ENCODE data around the gene BTN3A1.
"Not testable (repeated sequence)": the region's sequence is repeated elsewhere in the genome, so short reads cannot be mapped to it uniquely, and the experiment has no call there.

Gene BTN3A1

DNA sequence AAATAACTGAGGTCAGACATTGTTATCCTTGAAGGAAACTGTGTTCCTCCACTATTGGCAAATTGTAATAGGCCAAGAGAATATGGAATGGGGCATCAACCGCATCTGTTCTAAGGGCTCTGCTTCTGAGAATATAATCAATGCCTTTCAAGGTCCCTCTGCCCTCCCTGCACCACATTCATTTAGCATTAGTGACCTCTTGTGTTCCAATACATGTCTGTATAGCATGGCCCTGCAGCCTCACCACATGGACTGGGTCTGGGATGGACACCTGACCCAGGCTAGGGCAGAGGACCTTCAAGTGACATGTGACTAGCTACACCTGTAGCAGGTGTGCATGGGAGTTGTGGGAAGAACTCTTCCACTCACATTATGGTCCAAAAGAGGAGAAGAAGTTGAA, 14.2 kb downstream of the BTN3A1 start:
- DNase-seq: no peak

DNA sequence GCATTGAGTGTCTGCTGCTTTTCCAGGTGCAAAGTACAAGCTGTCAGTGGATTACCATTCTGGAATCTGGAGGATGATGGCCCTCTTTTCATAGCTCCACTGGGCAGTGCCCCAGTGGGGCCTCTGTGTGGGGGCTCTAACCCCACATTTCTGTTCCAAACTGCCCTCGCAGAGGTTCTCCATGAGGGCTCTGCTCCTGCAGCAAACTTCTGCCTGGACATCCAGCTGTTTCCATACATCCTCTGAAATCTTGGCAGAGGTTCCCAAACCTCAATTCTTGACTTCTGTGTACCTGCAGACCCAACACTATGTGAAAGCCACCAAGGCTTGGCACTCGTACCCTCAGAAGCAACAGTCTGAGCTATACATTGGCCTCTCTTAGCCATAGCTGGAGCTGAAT, 16.0 kb downstream of the BTN3A1 start:
- not testable (repeated sequence) for DNase-seq

DNA sequence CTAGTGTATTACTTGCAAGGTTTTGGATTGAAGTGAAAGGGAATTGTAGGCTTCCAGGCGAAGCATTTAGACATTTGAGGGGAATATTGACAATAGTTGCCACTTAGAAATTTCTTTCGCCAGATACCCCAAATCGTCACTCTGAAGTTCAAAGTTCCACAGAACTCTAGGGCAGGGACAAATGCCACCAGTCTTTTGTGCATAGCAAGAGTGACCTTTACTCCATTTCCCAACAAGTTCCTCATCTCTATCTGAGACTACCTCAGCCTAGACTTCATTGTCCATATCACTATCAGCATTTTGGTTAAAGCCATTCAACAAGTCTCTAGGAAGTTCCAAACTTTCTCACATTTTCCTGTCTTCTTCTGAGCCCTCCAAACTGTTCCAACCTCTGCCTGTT, 16.7 kb downstream of the BTN3A1 start:
- not testable (repeated sequence) for DNase-seq

DNA sequence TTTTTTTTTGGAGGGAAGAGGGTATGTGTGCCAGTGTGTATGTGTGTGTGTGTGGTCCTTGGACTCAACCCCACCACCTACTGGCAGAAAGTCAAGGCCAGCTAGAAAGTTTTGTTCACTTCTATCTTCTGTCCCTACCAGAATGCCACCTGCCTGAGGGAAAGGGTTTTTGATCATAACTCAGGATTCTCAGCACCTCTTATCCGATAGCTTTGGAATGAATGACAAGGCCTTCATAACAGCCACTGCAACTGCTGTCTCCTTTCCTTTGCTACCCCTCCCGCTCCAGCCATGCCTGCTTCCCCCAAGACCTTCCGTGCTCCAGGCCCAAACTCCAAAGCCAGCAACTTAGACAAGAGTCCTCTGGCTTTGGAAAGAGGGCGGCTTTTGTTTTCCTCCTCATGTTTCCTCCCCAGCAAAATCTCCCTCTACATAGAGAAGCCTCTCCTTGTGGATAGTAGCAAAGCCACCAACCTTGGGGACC, 18.7 kb downstream of the BTN3A1 start:
- DNase-seq: no peak

DNA sequence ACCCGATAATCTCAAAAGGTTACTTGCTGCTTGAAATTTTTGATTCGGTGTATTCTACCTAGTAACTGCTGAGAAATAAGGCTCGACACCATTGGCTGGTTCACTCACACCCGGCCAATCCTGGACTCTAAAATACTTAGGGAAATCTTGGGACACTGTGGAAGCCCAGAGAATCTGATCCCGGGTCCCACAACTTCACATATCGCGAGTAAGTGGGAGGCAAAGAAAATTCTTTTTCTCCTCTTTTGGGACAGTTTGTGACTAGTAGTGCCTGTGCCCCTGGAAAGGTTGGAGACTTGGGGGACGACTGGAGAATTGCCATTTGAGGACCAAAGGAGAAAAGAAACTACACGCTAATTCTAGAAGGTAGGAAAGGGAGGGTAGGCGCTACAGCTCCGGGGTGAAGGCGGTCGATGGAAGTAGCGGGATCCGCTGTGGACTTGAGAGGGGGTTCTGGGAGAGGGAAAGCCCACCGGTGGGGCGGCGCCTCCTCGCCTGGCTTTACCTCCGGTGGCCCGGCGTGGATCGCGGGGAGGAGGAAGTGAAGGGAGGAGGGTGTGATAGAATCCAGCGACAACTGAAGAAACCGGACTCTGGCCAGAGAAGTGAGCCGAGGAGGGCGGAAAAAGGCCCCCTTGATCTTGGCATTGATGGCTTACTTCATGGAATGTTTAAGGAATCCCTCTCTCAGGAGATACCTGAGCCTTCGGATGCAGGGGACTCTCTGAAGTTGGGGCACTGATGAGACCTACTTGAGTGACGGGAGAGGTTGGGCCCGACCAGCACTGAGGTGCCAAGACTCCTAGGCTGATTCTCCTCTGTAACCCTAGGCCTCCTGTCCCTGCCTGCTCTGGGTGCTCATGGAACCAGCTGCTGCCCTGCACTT, 19.4 kb downstream of the BTN3A1 start:
- DNase-seq: peak in 1 of 2 experiments; percentile 17

DNA sequence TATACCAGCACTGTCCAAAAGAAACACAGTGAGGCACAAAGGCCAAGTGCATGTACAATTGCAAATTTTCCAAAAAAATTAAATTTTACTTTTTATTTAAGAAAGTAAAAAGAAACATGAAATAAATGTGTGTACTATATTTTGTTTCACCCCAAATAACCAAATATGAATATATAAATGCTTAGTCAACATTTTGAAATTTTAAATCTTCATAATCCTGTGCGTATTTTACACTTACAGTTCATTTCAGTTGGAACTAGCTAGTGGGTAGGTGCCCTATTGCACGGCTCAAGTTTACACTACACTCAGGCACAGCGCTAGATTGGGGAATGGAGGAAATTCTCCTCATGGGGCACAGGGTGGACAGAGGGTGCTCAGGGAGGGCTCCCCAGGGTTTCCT, 20.3 kb downstream of the BTN3A1 start:
- DNase-seq: no peak

DNA sequence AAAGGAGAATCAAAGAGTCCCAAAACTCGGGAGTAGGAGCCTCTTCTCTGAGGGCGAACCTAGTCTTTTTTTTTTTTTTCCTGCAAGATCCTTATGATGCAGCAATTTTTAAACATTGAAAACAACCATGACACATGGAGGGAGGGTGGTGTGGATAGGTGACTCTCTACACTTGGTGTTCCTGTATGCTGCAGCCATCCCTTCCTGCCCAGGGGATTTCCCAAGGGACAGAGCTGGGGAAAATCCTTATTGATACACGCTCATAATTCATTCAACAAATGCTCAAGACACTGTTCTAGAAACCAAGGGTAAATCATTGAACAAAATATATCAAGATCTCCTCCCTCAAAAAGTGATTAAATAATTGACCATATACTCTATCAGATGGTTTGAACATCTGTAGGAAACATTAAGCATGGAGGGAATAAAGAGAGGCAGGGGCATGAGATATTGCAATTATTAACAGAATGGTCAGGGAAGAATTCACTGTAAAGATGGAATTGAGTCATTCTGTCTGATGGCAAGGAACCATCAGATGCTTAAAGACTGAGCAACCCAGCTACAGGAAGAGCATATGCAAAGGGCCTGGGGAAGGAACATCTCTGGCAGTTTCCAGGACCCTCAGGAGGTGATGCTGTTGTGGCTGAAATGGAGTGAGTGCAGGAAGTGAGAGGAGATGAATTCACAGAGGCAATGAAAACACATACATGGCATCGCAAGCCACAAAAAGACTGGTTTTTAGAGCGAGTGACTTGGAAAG, 24.8 kb downstream of the BTN3A1 start:
- no peak for DNase-seq

DNA sequence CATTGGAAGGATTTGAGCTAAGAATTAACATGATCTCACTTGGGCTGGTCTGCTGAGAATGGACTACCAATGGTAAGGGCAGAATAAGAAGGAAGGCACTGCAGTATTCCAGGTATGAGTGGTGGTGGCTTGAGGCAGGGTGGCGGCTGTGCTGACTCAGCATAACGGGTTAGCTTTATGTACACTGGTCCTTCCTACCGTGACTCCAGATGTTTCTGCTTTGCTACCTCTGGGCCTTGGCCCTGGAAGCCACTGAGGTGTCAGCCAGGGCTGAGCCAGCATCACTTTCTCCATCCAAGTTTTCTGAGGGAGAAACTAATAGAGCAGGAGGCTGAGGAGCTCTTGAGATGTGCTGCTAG, 25.4 kb downstream of the BTN3A1 start:
- no peak for DNase-seq

DNA sequence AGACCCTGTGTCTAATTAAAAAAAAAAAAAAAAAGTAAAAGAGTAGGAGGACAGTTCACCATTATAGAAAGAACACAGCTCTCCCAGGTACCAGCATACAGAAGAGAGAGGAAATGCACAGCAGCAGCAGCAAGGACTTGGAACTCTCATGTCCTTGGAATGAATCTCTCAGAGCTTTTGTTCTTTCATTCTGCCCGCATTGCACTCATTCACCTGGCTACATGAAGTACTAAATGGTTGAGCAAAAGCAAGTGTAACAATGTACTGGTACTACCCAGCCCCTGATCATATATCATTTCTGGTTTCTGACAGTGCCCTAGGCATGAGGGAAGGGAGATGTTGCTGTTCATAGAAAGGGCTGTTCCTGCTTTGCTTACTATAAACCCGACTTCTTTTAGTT, 26.1 kb downstream of the BTN3A1 start:
- DNase-seq: no peak

DNA sequence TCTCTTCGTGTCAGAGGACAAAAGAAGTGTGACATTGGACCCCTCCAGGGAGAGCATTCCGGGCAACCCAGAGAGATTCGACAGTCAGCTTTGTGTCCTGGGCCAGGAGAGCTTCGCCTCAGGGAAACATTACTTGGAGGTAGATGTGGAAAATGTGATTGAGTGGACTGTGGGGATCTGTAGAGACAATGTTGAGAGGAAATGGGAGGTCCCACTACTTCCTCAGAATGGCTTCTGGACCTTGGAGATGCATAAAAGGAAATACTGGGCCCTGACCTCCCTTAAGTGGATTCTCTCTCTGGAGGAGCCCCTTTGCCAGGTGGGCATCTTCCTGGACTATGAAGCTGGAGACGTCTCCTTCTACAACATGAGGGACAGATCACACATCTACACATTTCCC, 28.7 kb downstream of the BTN3A1 start:
- DNase-seq: no peak

DNA sequence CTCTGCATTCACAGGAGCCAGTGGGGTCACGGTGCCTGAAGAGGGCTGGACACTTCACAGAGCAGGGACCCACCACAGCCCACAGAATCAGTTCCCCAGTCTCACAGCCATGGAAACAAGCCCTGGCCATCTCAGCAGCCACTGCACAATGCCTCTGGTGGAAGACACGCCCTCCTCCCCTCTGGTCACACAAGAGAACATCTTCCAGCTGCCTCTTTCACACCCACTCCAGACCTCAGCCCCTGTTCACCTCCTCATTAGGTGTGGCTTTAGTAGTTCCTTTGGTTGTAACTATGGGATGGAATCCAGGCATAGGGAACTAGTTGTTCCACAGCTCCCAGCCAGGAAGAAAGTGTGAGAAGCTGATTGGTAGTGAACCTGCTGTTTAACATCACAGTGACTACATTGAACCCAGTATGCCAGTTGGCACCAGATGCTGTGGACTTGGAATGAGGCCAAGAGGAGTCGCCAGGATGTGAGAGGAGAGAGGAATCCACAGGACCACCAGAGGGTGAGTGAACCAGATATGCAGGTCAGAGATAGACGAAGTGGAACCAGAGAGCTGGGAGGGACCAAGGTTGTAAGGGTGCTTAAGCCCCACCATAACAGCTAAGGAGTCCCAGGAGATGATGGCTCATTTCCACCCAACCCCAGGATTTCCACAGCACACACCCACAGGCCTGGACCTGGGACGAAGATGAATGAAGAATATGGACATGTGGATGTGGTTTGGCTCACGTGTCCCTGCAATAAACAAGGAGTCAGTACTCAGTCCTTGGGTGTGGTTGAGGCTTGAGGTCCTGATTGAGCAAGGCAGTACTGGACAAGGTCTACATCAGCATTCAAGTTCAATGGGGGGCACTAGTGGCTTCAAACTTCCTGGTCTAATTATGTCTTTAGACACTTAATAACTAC, 29.4 kb downstream of the BTN3A1 start:
- no peak for DNase-seq

DNA sequence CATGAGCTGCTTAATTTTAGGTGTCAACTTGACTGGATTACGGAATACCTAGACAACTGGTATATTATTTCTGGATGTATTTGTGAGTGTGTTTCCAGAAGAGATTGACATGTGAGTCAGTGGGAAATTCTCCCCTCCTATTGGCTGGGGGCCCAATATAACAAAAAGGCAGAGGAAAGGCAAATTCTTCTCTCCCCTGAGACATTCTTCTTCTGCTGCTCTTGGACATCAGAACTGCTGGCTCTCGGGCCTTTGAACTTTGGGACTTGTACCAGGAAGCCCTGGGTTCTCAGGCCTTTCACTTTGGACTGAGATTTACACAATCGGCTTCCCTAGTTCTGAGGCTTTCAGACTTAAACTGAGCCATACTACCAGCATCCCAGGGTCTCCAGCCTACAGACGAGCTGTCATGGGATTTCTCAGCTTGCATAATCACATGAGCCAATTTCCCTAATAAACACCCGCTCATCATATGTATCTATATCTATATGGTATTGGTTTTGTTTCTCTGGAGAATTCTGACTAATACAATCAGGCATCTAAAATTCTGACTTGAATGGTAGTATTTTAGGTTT, 30.6 kb downstream of the BTN3A1 start:
- no peak for DNase-seq

DNA sequence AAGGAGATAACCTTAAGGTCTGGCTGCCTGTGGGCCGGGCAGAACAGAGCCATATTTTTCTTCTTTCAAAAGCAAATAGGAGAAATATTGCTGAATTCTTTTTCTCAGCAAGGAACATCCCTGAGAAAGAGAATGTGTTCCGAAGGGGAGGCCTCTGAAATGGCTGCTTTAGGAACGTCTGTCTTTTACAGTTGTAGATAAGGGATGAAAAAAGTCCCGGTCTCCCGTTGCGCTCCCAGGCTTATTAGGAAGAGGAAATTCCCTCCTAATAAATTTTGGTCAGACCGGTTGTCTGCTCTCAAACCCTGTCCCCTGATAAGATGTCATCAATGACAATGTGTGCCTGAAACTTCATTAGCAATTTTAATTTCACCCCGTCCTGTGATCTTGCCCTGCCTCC, 31.6 kb downstream of the BTN3A1 start:
- not testable (repeated sequence) for DNase-seq

DNA sequence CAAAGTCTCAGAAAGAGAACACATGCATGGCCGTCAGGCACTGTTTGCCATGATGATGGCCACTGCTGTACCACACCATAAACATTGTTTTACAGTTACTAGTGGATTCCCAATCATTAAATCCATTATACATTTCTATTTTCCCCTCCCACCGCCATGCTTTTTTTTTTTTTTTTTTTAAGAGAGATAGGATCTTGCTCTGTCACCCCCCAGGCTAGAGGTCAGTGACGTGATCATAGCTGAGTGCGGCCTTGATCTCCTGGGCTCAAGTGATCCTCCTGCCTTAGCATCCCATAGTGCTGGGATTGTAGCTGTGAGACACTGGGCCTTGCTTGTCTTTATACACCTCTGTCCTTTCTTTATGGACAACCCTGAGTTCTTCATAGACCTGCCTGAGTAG, 33.9 kb downstream of the BTN3A1 start:
- no peak for DNase-seq

DNA sequence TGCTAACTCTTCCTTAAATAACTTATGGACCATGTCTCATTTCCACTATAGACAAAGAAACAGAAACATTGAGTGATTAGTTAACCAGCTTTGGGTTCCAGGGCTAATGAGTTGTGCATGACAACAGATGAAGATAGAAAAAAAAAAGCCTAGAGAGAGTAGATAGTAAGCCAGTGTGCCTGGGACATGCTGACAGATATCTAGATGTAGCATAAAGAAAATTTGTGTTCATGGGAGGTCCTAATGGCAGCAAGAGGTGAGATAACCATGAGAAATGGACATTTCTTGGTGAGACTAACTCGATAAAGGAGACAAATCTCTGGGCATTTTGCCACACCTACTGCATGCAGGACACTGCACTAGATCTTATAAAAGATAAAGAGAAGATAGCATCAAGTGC, 35.5 kb downstream of the BTN3A1 start:
- no peak for DNase-seq

DNA sequence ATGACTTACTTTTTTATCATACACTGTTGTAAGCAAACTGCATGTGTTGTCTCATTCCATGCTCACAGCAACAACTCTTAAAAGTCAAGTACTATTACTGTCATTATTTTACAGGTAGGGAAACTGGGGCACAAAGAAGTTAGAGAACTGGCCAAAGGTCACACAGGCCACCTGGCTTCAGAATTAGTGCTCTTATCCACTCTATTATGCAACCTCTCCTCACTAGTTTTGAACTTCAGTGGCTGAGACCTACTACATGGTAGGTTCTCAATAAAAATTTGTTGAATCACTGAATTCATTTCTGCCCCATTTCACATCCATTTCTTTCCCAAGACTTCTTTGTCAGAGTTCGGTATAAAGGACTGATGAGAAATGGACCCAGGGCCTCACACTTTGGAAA, 35.9 kb downstream of the BTN3A1 start:
- DNase-seq: no peak

DNA sequence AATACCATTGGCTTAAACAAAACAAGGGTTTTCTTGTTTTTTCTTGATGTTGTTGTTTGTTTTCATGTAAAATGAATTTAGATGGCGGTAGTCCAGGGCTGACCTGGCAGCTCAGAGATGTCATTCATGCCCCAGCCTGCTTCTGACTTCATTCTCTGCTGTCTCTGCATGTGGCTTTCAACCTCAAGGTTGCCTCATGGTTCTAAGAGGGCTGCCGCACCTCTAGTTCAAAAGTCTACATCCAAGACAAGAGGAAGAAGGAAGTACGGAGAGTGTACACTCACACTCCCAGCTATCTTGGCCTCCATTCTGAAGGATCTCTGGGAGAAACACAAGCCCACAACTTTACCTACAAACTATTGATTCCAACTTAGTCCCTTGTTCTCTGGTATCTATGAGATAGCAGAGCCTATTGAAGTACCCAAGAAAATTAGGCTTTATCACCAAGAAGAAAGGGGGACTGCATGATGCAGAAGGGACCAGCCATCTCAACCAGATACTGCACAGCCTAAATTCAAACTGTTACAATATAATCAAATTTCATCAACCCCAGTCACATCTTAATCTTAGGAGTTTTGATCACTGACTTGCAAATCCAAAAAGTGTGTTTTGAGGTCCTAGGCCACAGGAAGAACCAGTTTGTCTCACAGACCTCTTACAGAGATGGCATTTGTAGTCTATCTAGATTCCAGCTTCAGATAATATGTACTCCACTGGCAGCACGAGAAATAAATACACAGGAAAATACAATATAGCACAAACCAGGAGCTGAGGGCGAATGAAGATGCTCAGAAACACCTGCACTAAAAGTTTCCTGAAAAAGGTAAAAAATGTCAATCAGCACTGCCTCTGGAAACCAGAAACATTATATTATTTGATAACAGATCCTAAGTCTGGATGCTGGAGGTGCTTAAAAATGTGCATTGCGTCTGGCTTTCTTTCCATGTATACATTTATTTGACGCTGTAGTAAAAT, 37.4 kb downstream of the BTN3A1 start:
- no peak for DNase-seq

DNA sequence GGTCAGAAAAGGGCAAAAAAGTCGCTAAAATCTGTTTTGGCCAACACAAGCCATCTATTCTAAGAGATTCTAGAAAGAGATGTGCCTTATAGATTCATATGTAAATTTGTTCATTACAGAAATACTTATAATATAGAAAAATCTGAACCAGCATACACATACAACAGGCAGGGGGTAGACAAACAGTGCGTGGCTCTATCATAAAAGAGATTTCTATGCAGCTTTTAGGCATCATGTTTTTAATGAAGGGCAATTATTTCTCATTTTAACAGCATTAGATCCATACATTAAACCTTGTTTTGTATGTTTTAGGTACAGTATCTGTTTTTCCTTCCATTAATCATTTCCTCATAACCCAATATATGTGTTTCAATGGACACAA, 38.9 kb downstream of the BTN3A1 start:
- DNase-seq: no peak

DNA sequence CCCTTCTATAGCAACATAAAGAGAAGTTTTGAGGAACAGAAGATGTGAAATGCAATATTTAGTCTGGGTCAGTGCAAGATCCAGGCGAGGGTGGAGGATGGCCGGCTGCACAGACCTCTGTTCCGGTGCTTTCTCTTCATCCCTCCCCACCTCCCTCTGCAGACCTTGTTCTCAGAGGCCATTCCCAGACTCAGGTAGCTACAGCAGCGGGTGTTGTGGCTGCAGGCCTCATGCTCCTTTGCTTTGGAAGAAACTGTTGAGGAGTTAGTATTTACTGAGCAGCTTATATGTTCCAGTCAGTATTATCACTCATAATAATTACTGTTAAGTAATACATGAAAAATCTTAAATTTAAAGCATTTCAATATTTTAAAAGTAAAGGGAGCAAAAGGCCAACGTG, 39.9 kb downstream of the BTN3A1 start:
- no peak for DNase-seq

DNA sequence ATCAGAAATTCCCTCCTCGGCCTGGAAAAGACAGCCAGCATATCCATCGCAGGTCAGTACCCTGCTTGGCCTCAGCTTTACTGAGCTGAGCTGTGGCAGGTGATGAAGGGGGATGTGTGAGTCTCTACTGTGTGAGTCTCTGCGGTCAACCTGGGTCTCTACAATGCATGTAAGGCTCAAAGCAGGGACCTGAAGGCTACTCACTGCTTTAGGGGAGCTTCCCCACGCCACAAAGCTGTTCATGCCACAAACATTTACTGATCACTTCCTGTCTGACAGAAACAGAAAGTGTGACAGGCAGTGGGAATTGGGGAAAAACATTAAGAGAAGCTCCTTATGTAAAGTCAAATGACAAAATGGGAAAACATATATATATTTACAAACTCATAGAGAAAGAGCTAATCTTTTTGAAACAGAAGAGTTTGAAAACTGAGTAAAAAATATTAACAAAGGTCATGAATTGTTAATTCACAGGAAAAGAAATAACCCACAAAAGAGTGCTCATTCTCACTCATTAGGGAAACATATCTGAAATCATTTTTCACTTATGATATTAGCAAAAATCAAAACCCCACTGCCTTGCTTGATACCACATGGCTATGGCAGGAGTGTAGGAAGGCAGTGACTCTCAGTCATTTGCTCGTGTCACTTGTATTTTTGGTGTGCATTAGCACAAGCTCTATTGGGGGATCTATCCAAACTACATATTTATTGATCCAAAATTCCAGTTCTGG, 44.0 kb downstream of the BTN3A1 start:
- no peak for DNase-seq

DNA sequence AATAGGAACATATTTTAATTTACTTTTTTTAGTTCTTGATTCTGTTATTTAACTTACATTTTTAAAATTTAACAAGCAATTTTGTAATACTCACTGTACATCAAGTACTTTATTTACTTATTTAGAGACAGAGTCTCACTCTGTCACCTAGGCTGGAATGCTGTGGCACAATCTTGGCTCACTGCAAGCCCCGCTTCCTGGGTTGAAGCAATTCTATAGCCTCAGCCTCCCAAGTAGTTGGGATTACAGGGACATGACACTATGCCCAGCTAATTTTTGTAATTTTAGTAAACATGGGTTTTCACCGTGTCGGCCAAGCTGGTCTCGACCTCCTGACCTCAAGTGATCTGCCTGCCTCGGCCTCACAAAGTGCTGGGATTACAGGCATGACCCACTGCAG, 45.2 kb downstream of the BTN3A1 start:
- no peak for DNase-seq
